ENCODE results near the gene NR2C1. TPM values are rescaled to one million over a fixed set of nuclear protein-coding genes. Genes with fewer than 3 reads are reported as not detected.

Gene NR2C1
- total and polyA plus RNA-seq, 9 of the 15 experiments (the other 6 are each of a cell fraction or from before 2014, with no cell fraction given), result 8.5 to 42.4 (median 35.6) TPM

DNA sequence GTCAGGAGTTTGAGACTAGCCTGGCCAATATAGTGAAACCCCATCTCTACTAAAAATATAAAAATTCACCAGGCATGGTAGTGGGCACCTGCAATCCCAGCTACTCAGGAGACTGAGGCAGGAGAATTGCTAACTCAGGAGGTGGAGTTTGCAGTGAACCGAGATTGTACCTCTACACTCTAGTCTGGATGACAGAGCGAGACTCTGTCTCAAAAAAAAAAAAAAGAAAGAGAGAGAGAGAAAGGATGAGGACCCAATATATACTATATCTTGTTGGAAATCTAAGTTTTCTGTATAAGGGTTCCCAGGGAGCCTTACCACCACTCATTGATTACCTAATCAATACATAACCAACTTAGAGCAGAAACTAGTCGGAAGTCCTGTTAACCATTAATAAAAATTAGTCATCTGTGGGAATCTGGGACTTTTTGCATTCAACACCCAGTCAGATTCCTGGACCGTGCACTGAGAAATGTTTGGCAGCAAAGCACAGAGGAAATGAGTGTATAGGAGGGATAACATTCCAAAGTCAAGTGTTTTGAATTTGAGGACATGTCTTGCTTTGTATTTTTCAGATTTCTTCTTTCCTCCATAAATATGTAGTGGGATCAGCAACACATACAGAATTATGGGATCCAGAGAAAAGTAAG lies 44.8 kb upstream of the NR2C1 start:
- no peak overlapping the region for H2AFZ ChIP-seq (ENCODE audit: low read depth, low read length)
- 55% methylated on average over 4 of the region's 4 CpGs for WGBS (ENCODE audit: insufficient coverage, low coverage, missing lambda C conversion rate)
- ChIA-PET POLR2A (interaction anchor here (1.1 kb wide), 1 partner anchor 218 kb away, joined by 5 read pairs; no protein-coding TSS in a partner anchor), CTCF (ENCODE audit: low intra/inter-chr PET ratio) (interaction anchor here (0.6 to 2.6 kb wide), 3 partner anchors 99 to 218 kb away, joined by 3 to 32 read pairs (median 3); partner anchors contain the start of genes FGD6 and VEZT)
- H3K9ac ChIP-seq (ENCODE audit: insufficient read depth in 1 of 2, low read depth in 2 of 2, low read length in 2 of 2), result no peak overlapping the region
- no peak for DNase-seq (ENCODE audit: extremely low read depth in 1 of 4, low spot score in 3 of 4)
- FAIRE-seq, result no peak
- no peak overlapping the region for H3K4me2 ChIP-seq (ENCODE audit: insufficient read depth, low read length)
- no peaks in the 10 kb centered on the region for H4K20me1 ChIP-seq (replicated peaks; ENCODE audit: control insufficient read depth, insufficient read depth, low read length)
- no peak for ATAC-seq
- in situ Hi-C loops (cut with MboI) (loop anchor here (5.0 kb wide), 1 partner anchor 414 kb away; no protein-coding TSS in a partner anchor), intact Hi-C loops (cut with micrococcal nuclease) (no loop called here)
- H3K27ac ChIP-seq (ENCODE audit: extremely low read depth, low read depth, low read length), result no peak overlapping the region
- no peaks in the 10 kb centered on the region for H3K9me1 ChIP-seq (ENCODE audit: control insufficient read depth, insufficient read depth, low read length)
- no peaks in the 10 kb centered on the region for H3K79me2 ChIP-seq (ENCODE audit: control insufficient read depth, insufficient read depth, low read length)
- H3K27me3 ChIP-seq (ENCODE audit: control insufficient read depth in 2 of 2, insufficient read depth in 2 of 2, low read length in 2 of 2), result no peaks in the 10 kb centered on the region
- no peaks in the 10 kb centered on the region for H3K36me3 ChIP-seq (ENCODE audit: control insufficient read depth, insufficient read depth, low read length)
- H3K4me3 ChIP-seq, result no peak overlapping the region
- BruUV-seq (replicated peaks), result no TSS peak
- no peaks in the 10 kb centered on the region for H3K9me3 ChIP-seq (replicated peaks; ENCODE audit: control insufficient read depth, insufficient read depth, low read depth, low read length)
- TF ChIP-seq DIDO1 (tag; IDR thresholded peaks at IDR 0.05; ENCODE audit: low read depth), result no peak
- no peak for TF ChIP-seq NR3C1 (CRISPR knock-in tag; IDR thresholded peaks at IDR 0.05)
- no peak for TF ChIP-seq SIRT6 (IDR thresholded peaks at IDR 0.05; ENCODE audit: low read depth, low read length)
- TF ChIP-seq ZNF695 (CRISPR knock-in tag; IDR thresholded peaks at IDR 0.05), result no peak
- TF ChIP-seq JUN (IDR thresholded peaks at IDR 0.05; ENCODE audit: borderline replicate concordance, low read depth, low read length), result no peak
- no peak for TF ChIP-seq JUN (CRISPR knock-in tag; IDR thresholded peaks at IDR 0.05; ENCODE audit: borderline replicate concordance)
- no peak for TF ChIP-seq HOMEZ (CRISPR knock-in tag; IDR thresholded peaks at IDR 0.05)
- TF ChIP-seq DDX20 (tag; IDR thresholded peaks at IDR 0.05; ENCODE audit: low read depth), result no peak
- no peak for TF ChIP-seq CLOCK (CRISPR knock-in tag; IDR thresholded peaks at IDR 0.05; ENCODE audit: borderline replicate concordance)
- TF ChIP-seq SMARCA5 (IDR thresholded peaks at IDR 0.05), result no peak
- no peak for TF ChIP-seq SMAD3 (CRISPR knock-in tag; conservative IDR thresholded peaks at IDR 0.05)
- no peak for TF ChIP-seq RBFOX2 (IDR thresholded peaks at IDR 0.05; ENCODE audit: low read depth, low read length)
- H3K4me1 ChIP-seq (replicated peaks in 1 of 2; ENCODE audit: control insufficient read depth in 2 of 2, insufficient read depth in 2 of 2, low read length in 2 of 2), result no peaks in the 10 kb centered on the region; a peak in 1 of 5 replicates

Data from K562 (cell line).